ENCODE data around the gene DGAT2L6. TPM values are rescaled to one million over a fixed set of nuclear protein-coding genes. Genes with fewer than 3 reads are reported as not detected.

DGAT2L6 gene
- total RNA-seq, 6 experiments from 2014 or later, result not detected

GRCh38 chrX:70254909-70255308, 77.6 kb downstream of the DGAT2L6 start:
- peaks cover 32% of the 10 kb centered on the region for H3K4me1 Mint-ChIP-seq (ENCODE audit: low read depth)
- H3K4me3 Mint-ChIP-seq, result no peak overlapping the region
- TF ChIP-seq, protein P1, sequence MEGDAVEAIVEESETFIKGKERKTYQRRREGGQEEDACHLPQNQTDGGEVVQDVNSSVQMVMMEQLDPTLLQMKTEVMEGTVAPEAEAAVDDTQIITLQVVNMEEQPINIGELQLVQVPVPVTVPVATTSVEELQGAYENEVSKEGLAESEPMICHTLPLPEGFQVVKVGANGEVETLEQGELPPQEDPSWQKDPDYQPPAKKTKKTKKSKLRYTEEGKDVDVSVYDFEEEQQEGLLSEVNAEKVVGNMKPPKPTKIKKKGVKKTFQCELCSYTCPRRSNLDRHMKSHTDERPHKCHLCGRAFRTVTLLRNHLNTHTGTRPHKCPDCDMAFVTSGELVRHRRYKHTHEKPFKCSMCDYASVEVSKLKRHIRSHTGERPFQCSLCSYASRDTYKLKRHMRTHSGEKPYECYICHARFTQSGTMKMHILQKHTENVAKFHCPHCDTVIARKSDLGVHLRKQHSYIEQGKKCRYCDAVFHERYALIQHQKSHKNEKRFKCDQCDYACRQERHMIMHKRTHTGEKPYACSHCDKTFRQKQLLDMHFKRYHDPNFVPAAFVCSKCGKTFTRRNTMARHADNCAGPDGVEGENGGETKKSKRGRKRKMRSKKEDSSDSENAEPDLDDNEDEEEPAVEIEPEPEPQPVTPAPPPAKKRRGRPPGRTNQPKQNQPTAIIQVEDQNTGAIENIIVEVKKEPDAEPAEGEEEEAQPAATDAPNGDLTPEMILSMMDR (IDR thresholded peaks at IDR 0.05), result no peak
- peaks cover 5% of the 10 kb centered on the region for H3K27me3 Mint-ChIP-seq (ENCODE audit: insufficient read depth)
- no peak overlapping the region for H3K27ac Mint-ChIP-seq
- no peaks in the 10 kb centered on the region for H3K9me3 Mint-ChIP-seq
- no peak for DNase-seq
- H3K36me3 Mint-ChIP-seq (ENCODE audit: low read depth), result no peaks in the 10 kb centered on the region

Other genes with a start within 250 kb of the DGAT2L6 start
- not detected for gene AWAT2, start 127.5 kb upstream of the DGAT2L6 start, total RNA-seq (2021; fragmentation: NEBNext Ultra II Directional; extraction: Animal tissue kit (Norgen Biotek cat#: 25700))
- not detected for gene OTUD6A, start 115.0 kb upstream of the DGAT2L6 start, total RNA-seq (2021; fragmentation: NEBNext Ultra II Directional; extraction: Animal tissue kit (Norgen Biotek cat#: 25700))
- 10 to 100 TPM; 35.1 to 39.9 (median 37.4) TPM for gene IGBP1, start 44.0 kb upstream of the DGAT2L6 start, total RNA-seq (2021; fragmentation: NEBNext Ultra II Directional; extraction: Animal tissue kit (Norgen Biotek cat#: 25700))
- gene AWAT1, start 57.2 kb downstream of the DGAT2L6 start, total RNA-seq (2021; fragmentation: NEBNext Ultra II Directional; extraction: Animal tissue kit (Norgen Biotek cat#: 25700)), result not detected
- not detected for gene P2RY4, start 82.7 kb downstream of the DGAT2L6 start, total RNA-seq (2021; fragmentation: NEBNext Ultra II Directional; extraction: Animal tissue kit (Norgen Biotek cat#: 25700))
- gene ARR3, start 90.9 kb downstream of the DGAT2L6 start, total RNA-seq (2021; fragmentation: NEBNext Ultra II Directional; extraction: Animal tissue kit (Norgen Biotek cat#: 25700)), result not detected
- not detected for gene RAB41, start 104.7 kb downstream of the DGAT2L6 start, total RNA-seq (2021; fragmentation: NEBNext Ultra II Directional; extraction: Animal tissue kit (Norgen Biotek cat#: 25700))
- gene PDZD11, start 112.4 kb downstream of the DGAT2L6 start, total RNA-seq (2021; fragmentation: NEBNext Ultra II Directional; extraction: Animal tissue kit (Norgen Biotek cat#: 25700)), result 10 to 100 TPM; 72.7 to 89.5 (median 87.1) TPM
- gene KIF4A, start 112.6 kb downstream of the DGAT2L6 start, total RNA-seq (2021; fragmentation: NEBNext Ultra II Directional; extraction: Animal tissue kit (Norgen Biotek cat#: 25700)), result 10 to 100 TPM; 10.7 to 30.2 (median 25.8) TPM
- gene GDPD2, start 245.8 kb downstream of the DGAT2L6 start, total RNA-seq (2021; fragmentation: NEBNext Ultra II Directional; extraction: Animal tissue kit (Norgen Biotek cat#: 25700)), result not detected

Data from HFFc6 (cell line).